ENCODE results near the gene FGD5. TPM values are rescaled to one million over a fixed set of nuclear protein-coding genes. Genes with fewer than 3 reads are reported as not detected.

FGD5 gene
- total and polyA plus RNA-seq, 9 of the 15 experiments (the other 6 are each of a cell fraction or from before 2014, with no cell fraction given) = 0.18 TPM; not detected in 8

- TF ChIP-seq THAP12 (CRISPR knock-in tag; IDR thresholded peaks at IDR 0.05) = peak; percentile 75; the same call in 1 of the 2 replicates
- no peak for TF ChIP-seq MCM2 (IDR thresholded peaks at IDR 0.05; ENCODE audit: low read depth)
- peak; percentile 41; the same call in 1 of the 2 replicates for TF ChIP-seq ZNF436 (CRISPR knock-in tag; IDR thresholded peaks at IDR 0.05)
- no peak for TF ChIP-seq SRSF7 (optimal IDR thresholded peaks at IDR 0.05; ENCODE audit: low read depth, low read length)
- TF ChIP-seq PHF8 (IDR thresholded peaks at IDR 0.05; ENCODE audit: borderline replicate concordance, low read length) = peak; percentile 89
- no peak for TF ChIP-seq CBFB (CRISPR knock-in tag; IDR thresholded peaks at IDR 0.05)
- TF ChIP-seq ZNF253 (CRISPR knock-in tag; conservative IDR thresholded peaks at IDR 0.05) = no peak
- TF ChIP-seq NFYB (IDR thresholded peaks at IDR 0.05; ENCODE audit: extremely low read depth, insufficient read length) = peak; percentile 41
- no peak for TF ChIP-seq ZBTB8A (IDR thresholded peaks at IDR 0.05; ENCODE audit: partially characterized antibody)
- TF ChIP-seq GABPB2 (CRISPR knock-in tag; conservative IDR thresholded peaks at IDR 0.05) = no peak
- peak; percentile 83 for TF ChIP-seq RB1 (IDR thresholded peaks at IDR 0.05; ENCODE audit: low read depth)
- TF ChIP-seq MTA3 (IDR thresholded peaks at IDR 0.05; ENCODE audit: borderline replicate concordance) = peak; percentile 86; the same call in 1 of the 2 replicates
- no peak for TF ChIP-seq SRSF1 (IDR thresholded peaks at IDR 0.05; ENCODE audit: low read depth, low read length)
- TF ChIP-seq NFIC (IDR thresholded peaks at IDR 0.05) = peak; percentile 44
- 0 out of 2 replicates have a peak, but pooled peaks have one; percentile 50 for TF ChIP-seq E2F3 (CRISPR knock-in tag; IDR thresholded peaks at IDR 0.05)
- peak; percentile 41; the same call in 1 of the 2 replicates for TF ChIP-seq ILF3 (IDR thresholded peaks at IDR 0.05; ENCODE audit: borderline replicate concordance)
- TF ChIP-seq ZBTB9 (CRISPR knock-in tag; IDR thresholded peaks at IDR 0.05) = peak; percentile 85; the same call in 1 of the 2 replicates
- no peak for TF ChIP-seq HNRNPUL1 (IDR thresholded peaks at IDR 0.05; ENCODE audit: low read length)
- peak; percentile 70 for TF ChIP-seq CREB1 (IDR thresholded peaks at IDR 0.05)
- TF ChIP-seq CREB1 (CRISPR knock-in tag; IDR thresholded peaks at IDR 0.05) = no peak
- no peak for TF ChIP-seq SP2 (IDR thresholded peaks at IDR 0.05; ENCODE audit: extremely low read depth, low read depth, low read length, poor library complexity, severe bottlenecking)
- TF ChIP-seq ZNF121 (CRISPR knock-in tag; conservative IDR thresholded peaks at IDR 0.05) = no peak
- peak; percentile 71; the same call in 1 of the 2 replicates for TF ChIP-seq TOE1 (IDR thresholded peaks at IDR 0.05; ENCODE audit: borderline replicate concordance)
- no peak for TF ChIP-seq TOE1 (CRISPR knock-in tag; IDR thresholded peaks at IDR 0.05; ENCODE audit: borderline replicate concordance, low read depth)
- TF ChIP-seq SIX5 (IDR thresholded peaks at IDR 0.05; ENCODE audit: borderline replicate concordance in 1 of 2, insufficient read depth in 1 of 2, low read depth in 1 of 2, low read length in 2 of 2) = no peak
- peak; percentile 83 for TF ChIP-seq RBFOX2 (IDR thresholded peaks at IDR 0.05; ENCODE audit: low read depth, low read length)
These were observed 128.5 kb downstream of the FGD5 start, which contains the start of gene NR2C2 (continued) for GRCh38 chr3:14947100-14947885.

Measured in K562 (cell line).